ENCODE results near the gene ELMO3.

ELMO3 gene

GRCh38 chr16:67182288-67182687 lies 16.6 kb upstream of the ELMO3 start:
- no peak for DNase-seq

- no peak for DNase-seq
Measured at GRCh38 chr16:67183284-67183626, 15.7 kb upstream of the ELMO3 start.

- DNase-seq: peak; percentile 85
Measured at GRCh38 chr16:67183627-67184452, 15.1 kb upstream of the ELMO3 start, which contains the start of gene MATCAP1. MATCAP1 (minus strand) TSS chr16:67183963; CDS start chr16:67180610, 3,353 bp downstream.

- peak; percentile 24 for DNase-seq
Measured at GRCh38 chr16:67184453-67184994, 14.4 kb upstream of the ELMO3 start.

GRCh38 chr16:67184995-67185650 lies 13.8 kb upstream of the ELMO3 start:
- DNase-seq: peak; percentile 85

- no peak for DNase-seq
Measured at GRCh38 chr16:67185651-67186134, 13.2 kb upstream of the ELMO3 start.

- DNase-seq: no peak
Measured at GRCh38 chr16:67186550-67186950, 12.4 kb upstream of the ELMO3 start.

GRCh38 chr16:67187175-67187890 lies 11.6 kb upstream of the ELMO3 start:
- DNase-seq: no peak

- no peak for DNase-seq
Measured at GRCh38 chr16:67188323-67188722, 10.6 kb upstream of the ELMO3 start.

GRCh38 chr16:67188798-67189197 lies 10.1 kb upstream of the ELMO3 start:
- no peak for DNase-seq

GRCh38 chr16:67190041-67190440 lies 8.9 kb upstream of the ELMO3 start, which contains the start of gene EXOC3L1:
EXOC3L1 (minus strand) TSS chr16:67190136; CDS start chr16:67189676, 460 bp downstream.
- no peak for DNase-seq

- no peak for DNase-seq
Measured at GRCh38 chr16:67190448-67191399, 8.2 kb upstream of the ELMO3 start.

- DNase-seq: no peak
Measured at GRCh38 chr16:67191411-67191994, 7.4 kb upstream of the ELMO3 start.

- DNase-seq: peak; percentile 78
Measured at GRCh38 chr16:67191995-67192681, 6.8 kb upstream of the ELMO3 start, which contains the start of gene E2F4. E2F4 (plus strand) TSS chr16:67192155; CDS start chr16:67192228, 73 bp downstream.

- DNase-seq: no peak
Measured at GRCh38 chr16:67192781-67193361, 6.1 kb upstream of the ELMO3 start.

- no peak for DNase-seq
Measured at GRCh38 chr16:67193536-67193935, 5.4 kb upstream of the ELMO3 start.

- DNase-seq: no peak
Measured at GRCh38 chr16:67194260-67194659, 4.7 kb upstream of the ELMO3 start.

- DNase-seq: no peak
Measured at GRCh38 chr16:67195676-67196075, 3.3 kb upstream of the ELMO3 start.

- DNase-seq: no peak
Measured at GRCh38 chr16:67196881-67197280, 2.0 kb upstream of the ELMO3 start.

- no peak for DNase-seq
Measured at GRCh38 chr16:67197704-67198103, 1.2 kb upstream of the ELMO3 start.
